Measurements from ENCODE around the gene CADM2.

The CADM2 gene

GRCh38 chr3:84980456-84980855 lies 21.7 kb downstream of the CADM2 start:
- no peak overlapping the region for H3K4me3 ChIP-seq (ENCODE audit: low read length)
- TF ChIP-seq CTCF (IDR thresholded peaks at IDR 0.05; ENCODE audit: insufficient read depth, low read depth, low read length, missing control alignments) = no peak
- no peak for DNase-seq (ENCODE audit: low read depth)

- no peak for TF ChIP-seq CTCF (IDR thresholded peaks at IDR 0.05; ENCODE audit: insufficient read depth, low read depth, low read length, missing control alignments)
- DNase-seq (ENCODE audit: low read depth) = no peak
- H3K4me3 ChIP-seq (ENCODE audit: low read length) = no peak overlapping the region
These were observed 24.7 kb downstream of the CADM2 start for GRCh38 chr3:84983490-84983889.

- H3K4me3 ChIP-seq (ENCODE audit: low read length) = no peak overlapping the region
- no peak for TF ChIP-seq CTCF (IDR thresholded peaks at IDR 0.05; ENCODE audit: insufficient read depth, low read depth, low read length, missing control alignments)
- DNase-seq (ENCODE audit: low read depth) = no peak
These were observed 25.6 kb downstream of the CADM2 start for GRCh38 chr3:84984429-84984828.

GRCh38 chr3:84985795-84986194 lies 27.0 kb downstream of the CADM2 start:
- DNase-seq (ENCODE audit: low read depth) = no peak

GRCh38 chr3:84987706-84988504 lies 29.1 kb downstream of the CADM2 start:
- DNase-seq (ENCODE audit: low read depth) = no peak
- TF ChIP-seq CTCF (IDR thresholded peaks at IDR 0.05; ENCODE audit: insufficient read depth, low read depth, low read length, missing control alignments) = no peak

More at GRCh38 chr3:84985795-84986194, 27.0 kb downstream of the CADM2 start:
- H3K4me3 ChIP-seq (ENCODE audit: low read length) = no peak overlapping the region
- no peak for TF ChIP-seq CTCF (IDR thresholded peaks at IDR 0.05; ENCODE audit: insufficient read depth, low read depth, low read length, missing control alignments)

GRCh38 chr3:84989102-84989501 lies 30.3 kb downstream of the CADM2 start:
- no peak for TF ChIP-seq CTCF (IDR thresholded peaks at IDR 0.05; ENCODE audit: insufficient read depth, low read depth, low read length, missing control alignments)
- no peak overlapping the region for H3K4me3 ChIP-seq (ENCODE audit: low read length)
- no peak for DNase-seq (ENCODE audit: low read depth)

More at GRCh38 chr3:84987706-84988504, 29.1 kb downstream of the CADM2 start:
- H3K4me3 ChIP-seq (ENCODE audit: low read length) = no peak overlapping the region

- H3K4me3 ChIP-seq (ENCODE audit: low read length) = no peak overlapping the region
- TF ChIP-seq CTCF (IDR thresholded peaks at IDR 0.05; ENCODE audit: insufficient read depth, low read depth, low read length, missing control alignments) = no peak
- no peak for DNase-seq (ENCODE audit: low read depth)
These were observed 32.7 kb downstream of the CADM2 start for GRCh38 chr3:84991422-84991900.
